Inflammatory macrophage treated with lipopolysaccharide for 4 hours (primary cell): Measurements from ENCODE around the gene IFFO2.

ENCODE experiments used
- DNase-seq: peaks from one replicate; pipeline ENCODE4 v3.0.0-alpha.2; 2020

IFFO2 gene

DNA sequence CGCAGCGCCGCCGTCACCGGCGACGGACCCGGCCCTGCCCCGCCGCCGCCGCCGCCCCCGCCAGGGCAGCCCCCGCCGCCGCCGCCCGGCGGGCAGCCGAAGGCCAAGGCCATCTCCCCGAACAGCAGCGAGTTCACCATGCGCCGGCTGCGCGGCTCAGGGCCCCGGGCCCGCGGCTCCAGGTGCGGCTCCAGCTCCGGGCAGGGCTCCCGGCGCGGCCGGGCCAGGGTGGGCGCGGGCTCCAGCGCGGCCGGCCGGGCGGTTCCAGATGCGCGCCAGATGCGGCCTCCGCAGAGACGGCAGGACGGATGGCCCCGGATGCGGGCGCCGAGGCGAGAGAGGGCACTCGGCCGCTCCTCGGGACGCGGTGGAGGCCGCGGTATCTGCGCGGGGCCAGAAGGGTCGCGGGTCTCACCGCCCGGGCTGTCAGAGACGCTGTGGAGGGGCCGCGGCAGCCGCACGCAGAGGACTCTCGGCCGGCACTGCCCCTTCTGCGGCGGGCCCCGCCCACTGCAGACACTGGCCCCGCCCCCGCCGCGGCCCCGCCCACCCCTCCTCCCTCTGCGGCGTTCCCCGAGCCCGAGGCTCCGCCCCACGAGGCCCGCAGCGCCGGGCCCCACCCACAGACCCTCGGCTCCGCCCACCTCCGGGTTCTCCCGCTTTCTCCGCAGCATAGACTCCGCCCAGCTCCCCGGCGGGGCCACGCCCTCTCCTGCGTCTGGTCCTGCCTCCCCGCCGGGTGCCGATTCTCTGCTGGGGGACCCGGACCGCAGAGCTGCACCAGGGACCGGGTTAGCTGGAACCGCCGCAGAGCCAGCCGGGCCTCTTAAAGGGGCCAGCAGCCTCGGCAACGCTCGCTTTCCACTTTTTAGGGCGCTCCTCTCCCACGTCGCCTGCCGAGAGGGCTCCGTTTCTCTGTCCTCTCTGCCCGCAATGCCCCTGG, at the start of gene IFFO2:
Gene IFFO2 (minus strand): TSS at position 484 of the 943 bp plus-strand sequence. CDS start 344 bp downstream, at position 140.
- DNase-seq, result peak; percentile 94

DNA sequence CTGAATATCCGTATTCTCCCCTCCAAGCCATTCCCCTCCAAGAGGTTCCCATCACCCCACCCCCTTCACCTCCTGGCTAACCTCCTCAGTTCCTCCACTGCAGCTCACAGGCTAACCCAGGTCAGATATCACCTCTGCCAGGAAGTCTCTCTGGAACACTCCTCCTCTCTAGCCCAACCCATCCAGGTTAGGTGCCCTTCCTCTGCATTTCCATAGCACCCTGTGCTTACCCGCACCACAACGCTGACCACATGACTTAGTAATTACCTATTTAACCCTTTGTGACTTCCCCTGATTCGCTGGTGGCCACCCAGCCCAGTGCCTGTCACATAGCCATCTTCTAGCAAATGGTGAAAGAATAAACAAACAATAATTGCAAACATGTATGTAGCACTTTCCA, 49.5 kb upstream of the IFFO2 start:
- no peak for DNase-seq

- no peak for DNase-seq
These were observed 47.2 kb upstream of the IFFO2 start for GRCh38 chr1:19003371-19004290.

DNA sequence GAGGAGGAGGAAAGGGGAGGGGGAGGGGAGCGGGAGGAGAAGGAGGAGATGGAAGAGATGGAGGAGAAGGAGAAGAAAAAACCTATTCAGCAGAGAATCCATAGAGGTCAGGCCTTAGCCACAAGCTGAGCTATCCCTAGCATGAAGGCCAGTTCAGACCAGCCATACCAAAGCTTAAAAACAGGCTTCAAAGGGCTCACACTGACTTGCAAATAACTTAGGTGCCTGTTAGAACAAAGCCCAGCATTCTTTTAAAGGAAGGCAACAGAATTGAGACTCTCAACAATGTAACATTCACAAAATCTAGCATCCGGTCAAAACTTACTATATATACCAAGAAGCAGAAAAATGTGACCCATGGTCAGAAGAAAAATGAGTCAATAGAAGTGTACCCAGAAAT, 43.6 kb upstream of the IFFO2 start:
- no peak for DNase-seq

DNA sequence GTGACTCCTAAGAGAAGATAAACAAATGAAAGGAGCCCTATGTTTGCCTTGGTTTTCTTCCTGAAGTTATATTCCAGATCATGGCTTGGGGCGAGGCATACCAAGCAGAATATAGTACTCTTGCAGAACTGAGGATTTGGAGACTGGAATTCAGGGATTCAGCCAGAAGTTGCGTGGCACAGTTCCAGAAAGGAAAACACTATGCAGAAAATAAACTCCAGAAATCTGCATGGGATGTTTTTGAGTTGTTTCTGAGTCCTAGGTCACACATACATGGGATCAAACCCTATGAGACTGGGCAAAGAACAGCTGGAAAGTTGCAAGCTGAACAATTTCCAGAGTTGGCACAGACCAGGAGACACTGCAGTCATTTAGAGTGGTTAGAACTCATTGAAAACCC, 42.9 kb upstream of the IFFO2 start:
- DNase-seq, result no peak

DNA sequence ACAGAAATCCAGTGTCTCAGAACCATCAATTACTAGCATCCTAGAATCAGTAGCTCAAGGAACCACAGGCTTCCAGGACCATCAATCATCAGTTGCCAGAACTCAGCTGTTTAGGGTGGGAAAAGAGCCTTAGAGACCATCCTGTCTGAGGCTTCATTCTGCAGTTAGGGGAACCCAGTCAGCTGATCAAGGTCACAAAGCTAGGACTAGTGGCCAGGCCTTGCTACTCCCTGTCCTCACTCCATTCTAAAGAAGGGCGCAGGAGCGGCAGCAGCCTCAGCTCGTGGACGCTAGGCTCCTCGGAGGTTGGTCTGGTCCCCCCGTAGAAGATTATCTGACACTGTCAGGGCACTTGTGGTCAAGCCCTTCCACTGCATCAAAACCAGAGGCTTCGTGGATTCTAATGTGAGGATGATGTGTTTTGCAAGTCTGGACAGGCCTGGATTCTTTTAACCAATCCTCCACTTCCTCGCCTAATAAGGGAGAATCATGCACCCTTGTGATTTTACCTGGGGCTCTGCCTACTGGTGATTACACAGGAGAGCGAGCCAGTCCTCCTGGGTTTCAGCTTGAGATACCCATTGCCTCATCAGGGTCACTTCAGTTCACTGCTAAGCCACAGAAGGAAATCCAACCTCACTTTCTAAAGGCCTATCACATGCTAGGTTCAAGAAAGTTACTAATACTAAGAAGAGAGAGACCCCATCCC, 41.7 kb upstream of the IFFO2 start:
- no peak for DNase-seq

DNA sequence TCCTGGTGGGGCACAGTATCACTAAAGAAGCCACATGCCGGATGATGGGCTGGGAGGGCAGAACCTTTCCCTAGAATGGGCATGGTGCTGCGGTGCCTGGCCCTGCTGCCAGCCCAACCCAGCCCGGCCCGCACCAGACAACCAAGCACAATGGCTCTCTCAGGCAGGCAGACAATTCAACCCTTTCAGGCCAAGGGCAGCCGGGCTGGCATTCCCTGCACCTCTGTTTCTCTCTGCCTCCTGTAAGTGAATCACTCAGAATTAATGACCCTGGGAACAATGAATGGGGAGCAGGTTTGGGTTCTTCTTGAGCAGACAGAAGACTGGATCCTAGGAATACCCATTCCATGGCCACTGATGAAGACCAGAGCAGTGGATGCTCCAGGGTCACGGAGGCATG, 41.0 kb upstream of the IFFO2 start:
- no peak for DNase-seq

- no peak for DNase-seq
These were observed 40.2 kb upstream of the IFFO2 start for GRCh38 chr1:18996548-18997177.

DNA sequence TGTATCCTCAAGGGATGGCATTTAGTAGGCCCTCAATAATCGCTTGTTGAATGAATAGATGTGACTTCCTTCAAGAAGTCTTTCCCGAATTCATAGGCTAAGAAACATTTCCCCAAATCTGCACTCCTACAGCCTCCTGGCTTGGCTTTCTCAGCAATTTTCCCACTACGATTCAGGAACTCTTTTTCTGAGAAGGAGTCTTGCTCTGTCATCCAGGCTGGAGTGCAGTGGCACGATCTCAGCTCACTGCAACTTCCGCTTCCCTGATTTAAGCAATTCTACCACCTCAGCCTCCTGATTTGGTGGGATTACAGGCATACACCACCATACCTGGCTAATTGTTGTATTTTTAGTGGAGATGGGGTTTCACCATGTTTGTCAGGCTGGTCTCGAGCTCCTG, 37.9 kb upstream of the IFFO2 start:
- DNase-seq, result peak; percentile 9

DNA sequence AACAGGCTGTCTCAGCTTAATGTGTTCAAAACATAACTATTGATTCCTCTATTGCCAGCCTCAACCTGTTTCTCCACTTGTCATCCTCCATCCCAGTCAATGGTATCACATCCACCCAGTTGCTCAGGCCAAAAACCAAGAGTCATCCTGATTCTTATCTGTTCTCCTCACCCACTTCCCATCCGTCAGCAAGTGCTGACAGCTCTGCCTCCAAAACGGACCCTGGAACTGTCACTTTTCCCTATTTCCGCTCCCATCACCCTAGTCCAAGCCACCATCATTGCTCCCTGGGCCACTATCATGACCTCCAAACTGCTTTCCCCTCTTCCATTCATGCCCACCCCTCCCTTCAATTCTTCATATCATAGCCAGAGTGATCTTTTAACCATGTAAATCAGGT, 36.2 kb upstream of the IFFO2 start:
- no peak for DNase-seq

- DNase-seq, result no peak
These were observed 35.1 kb upstream of the IFFO2 start for GRCh38 chr1:18991585-18991984.

- DNase-seq, result no peak
These were observed 33.4 kb upstream of the IFFO2 start for GRCh38 chr1:18989896-18990295.

DNA sequence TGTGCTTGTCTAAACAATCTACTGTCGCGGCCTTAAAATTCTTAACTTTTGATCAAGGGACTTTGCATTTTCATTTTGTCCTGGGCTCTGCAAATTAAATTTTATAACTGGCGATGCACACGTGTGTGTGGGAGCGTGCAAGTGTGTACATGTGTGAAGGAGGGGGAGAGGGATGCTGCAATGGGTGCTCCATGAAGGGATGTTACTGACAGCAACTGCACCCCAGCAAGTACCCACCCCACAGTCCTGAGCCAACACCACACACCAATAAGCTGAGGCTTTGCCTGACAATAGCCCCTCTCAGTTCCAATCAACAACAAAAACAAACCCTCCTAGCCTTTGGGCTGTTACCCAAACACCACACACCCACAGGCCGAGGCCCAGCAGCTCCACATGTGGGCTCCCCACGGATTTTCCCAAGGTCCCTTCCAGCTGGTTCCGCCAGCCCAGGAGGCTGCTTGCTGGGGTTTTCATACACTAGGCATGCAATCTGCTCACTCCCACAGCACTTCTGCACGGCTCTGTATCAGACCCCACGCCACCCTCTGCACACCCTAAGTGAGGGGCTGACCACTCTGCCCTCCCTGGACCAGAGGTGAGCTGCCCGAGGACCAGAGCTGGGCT, 32.8 kb upstream of the IFFO2 start:
- DNase-seq, result no peak

GRCh38 chr1:18981242-18981641, 24.8 kb upstream of the IFFO2 start:
- DNase-seq, result no peak

GRCh38 chr1:18978706-18979105, 22.2 kb upstream of the IFFO2 start:
- no peak for DNase-seq

- DNase-seq, result no peak
These were observed 21.0 kb upstream of the IFFO2 start for GRCh38 chr1:18977428-18977827.

GRCh38 chr1:18976096-18976495, 19.6 kb upstream of the IFFO2 start:
- DNase-seq, result no peak

GRCh38 chr1:18974606-18975005, 18.1 kb upstream of the IFFO2 start:
- DNase-seq, result no peak

DNA sequence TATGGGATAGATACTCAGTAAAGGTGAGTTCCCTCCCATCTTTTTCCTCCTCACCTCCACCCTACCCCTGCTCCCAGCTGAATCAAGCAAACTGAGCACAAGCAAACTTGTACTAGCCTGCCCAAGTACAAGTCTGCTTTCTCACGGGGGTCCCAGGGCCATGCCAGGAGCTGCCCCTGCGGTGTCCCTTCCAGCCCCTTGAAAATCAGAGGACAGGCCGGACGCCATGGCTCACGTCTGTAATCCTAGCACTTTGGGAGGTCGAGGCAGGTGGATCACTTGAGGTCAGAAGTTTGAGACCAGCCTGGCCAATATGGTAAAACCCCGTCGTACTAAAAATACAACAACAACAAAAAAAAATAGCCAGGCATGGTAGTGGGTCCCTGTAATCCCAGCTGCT, 17.5 kb upstream of the IFFO2 start:
- DNase-seq, result no peak

- DNase-seq, result no peak
These were observed 17.0 kb upstream of the IFFO2 start for GRCh38 chr1:18973446-18973955.

DNA sequence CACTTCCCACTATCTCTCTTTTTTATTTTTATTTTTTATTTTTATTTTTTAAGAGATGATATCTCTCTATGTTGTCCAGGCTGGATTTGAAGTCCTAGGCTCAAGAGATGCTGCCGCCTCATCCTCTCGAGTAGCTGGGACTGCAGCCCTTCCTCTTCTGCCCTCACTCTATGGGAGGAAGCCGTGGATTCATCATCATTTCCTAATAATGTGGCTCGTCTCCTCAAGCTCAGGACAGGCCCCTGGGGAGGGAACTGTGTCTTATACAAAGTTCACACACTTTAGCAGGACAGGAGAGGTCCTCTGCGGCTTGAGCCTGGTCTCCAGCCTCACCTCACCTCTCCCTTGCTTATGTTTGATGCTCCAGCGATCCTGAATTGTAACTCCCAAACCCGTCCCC, 16.5 kb upstream of the IFFO2 start:
- peak; percentile 72 for DNase-seq

GRCh38 chr1:18972531-18972930, 16.1 kb upstream of the IFFO2 start:
- no peak for DNase-seq
